Spinal cord (tissue), 10 donors: ENCODE measurements around the gene MAP7. TPM values are rescaled to one million over a fixed set of nuclear protein-coding genes. Genes with fewer than 3 reads are reported as not detected.
"Not testable (repeated sequence)": the region's sequence is repeated elsewhere in the genome, so short reads cannot be mapped to it uniquely, and the experiment has no call there.

Experiments used
- DNase-seq, 6 donors: peaks; one replicate each; pipeline versions ENCODE4 v3.0.0 to v3.0.0-alpha.2; 2013 to 2015; ENCODE audit warnings: low spot score in 6 of 6, low read depth in 4 of 6
- H3K27ac ChIP-seq: one replicate; pipeline ENCODE4 v1.5.1; 2013; ENCODE audit warnings: low read depth, low read length, control low read depth
- H3K27me3 ChIP-seq: one replicate; pipeline ENCODE4 v1.6.1; 2013; ENCODE audit warnings: low read length; ENCODE audit not compliant: control insufficient read depth, insufficient read depth
- H3K36me3 ChIP-seq: one replicate; pipeline ENCODE4 v1.6.1; 2013; ENCODE audit warnings: low read length; ENCODE audit not compliant: control insufficient read depth, insufficient read depth
- H3K4me1 ChIP-seq: one replicate; pipeline ENCODE4 v1.6.1; 2013; ENCODE audit warnings: low read length; ENCODE audit not compliant: control insufficient read depth, insufficient read depth
- H3K4me3 ChIP-seq: one replicate; pipeline ENCODE4 v1.5.1; 2013; ENCODE audit warnings: low read depth, low read length, control low read depth
- H3K9me3 ChIP-seq: one replicate; pipeline ENCODE4 v1.6.1; 2013; ENCODE audit warnings: low read length; ENCODE audit not compliant: control insufficient read depth, insufficient read depth
- WGBS: methylation state at CpG from one replicate; pipeline ENCODE4 v1.1.5; 2013; ENCODE audit warnings: missing lambda C conversion rate; ENCODE audit not compliant: insufficient coverage; 5-methylcytosine and 5-hydroxymethylcytosine counted together
- long read RNA-seq, 4 donors: transcript quantifications; one replicate each; lab custom pipeline, GENCODE V29; 2026
- polyA plus RNA-seq, 2 donors: library from polyadenylated mRNA; unstranded; fragments of 120-200 nt; gene quantifications; one replicate each; pipeline ENCODE4 v1.2.1, GENCODE V29; 2013; ENCODE audit not compliant: insufficient read length in 2 of 2
- total RNA-seq, 2 donors: library from RNA; depleted of rRNA in 1 of 2; stranded (reverse); fragments of 120-200 nt in 1 of 2; fragments of >200 nt in 1 of 2; gene quantifications; one replicate each; pipeline versions ENCODE4 v1.2.3 to v1.2.4, GENCODE V29; 2013 to 2014
- donor health status: healthy.

Gene MAP7
- total RNA-seq: 10 to 100 TPM in 1 of 2 donors, 1 to 10 TPM in 1; 9.9 to 19.7 TPM
- 10 to 100 TPM; 13.4 to 14.3 TPM for polyA plus RNA-seq
- long read RNA-seq, donor 1: 0 reads
- long read RNA-seq, donor 2, full-length matches to known transcripts: 1 of 6 reads
- long read RNA-seq, donor 2, partial matches to known transcripts: 5 of 6 reads
- long read RNA-seq, donor 2, other reads (novel, unspliced or antisense): 0 of 6 reads
- long read RNA-seq, donor 3: 0 reads
- long read RNA-seq, donor 4: 0 reads

DNA sequence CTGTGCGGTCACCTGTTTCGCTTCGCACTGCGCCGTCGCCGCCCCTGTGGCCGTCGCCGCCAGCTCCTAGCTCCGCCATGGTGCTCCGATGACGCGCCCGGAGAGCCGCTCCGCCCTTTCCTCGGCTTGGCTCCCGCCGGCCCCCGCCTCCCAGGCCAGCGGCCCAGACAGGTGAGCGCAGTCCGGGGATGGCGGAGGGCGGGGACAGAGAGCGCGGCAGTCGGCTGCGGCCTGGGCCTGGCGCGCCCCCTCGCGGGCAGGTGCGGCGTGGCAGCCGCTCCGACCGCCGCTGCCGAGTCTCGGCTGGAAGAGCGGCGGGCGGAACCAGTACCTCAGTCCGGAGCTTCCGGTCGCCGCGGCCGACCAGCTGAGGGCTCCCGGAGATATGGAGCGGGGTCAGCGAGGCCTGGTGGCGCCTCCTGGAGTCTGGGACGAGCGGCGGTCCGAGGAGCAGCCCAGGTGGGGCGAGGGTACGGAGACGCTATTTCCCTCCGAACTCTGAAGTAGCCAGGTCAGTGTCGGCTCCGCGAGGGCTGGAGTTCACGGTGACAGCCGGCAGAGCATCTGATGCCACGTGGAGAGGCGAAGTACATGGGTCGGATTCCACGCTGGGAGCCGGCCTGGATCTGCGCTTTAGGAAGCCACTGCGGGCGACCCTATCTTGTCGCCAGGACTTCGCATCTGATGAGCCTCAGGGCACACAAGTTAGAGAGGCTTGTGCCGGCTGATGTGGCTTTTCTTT is at the start of gene MAP7:
Gene MAP7 (minus strand): TSS at position 93 of the 742 bp plus-strand sequence. CDS start 14 bp downstream, at position 79.
- no peak within 1 kb of the TSS for H3K27ac ChIP-seq

DNA sequence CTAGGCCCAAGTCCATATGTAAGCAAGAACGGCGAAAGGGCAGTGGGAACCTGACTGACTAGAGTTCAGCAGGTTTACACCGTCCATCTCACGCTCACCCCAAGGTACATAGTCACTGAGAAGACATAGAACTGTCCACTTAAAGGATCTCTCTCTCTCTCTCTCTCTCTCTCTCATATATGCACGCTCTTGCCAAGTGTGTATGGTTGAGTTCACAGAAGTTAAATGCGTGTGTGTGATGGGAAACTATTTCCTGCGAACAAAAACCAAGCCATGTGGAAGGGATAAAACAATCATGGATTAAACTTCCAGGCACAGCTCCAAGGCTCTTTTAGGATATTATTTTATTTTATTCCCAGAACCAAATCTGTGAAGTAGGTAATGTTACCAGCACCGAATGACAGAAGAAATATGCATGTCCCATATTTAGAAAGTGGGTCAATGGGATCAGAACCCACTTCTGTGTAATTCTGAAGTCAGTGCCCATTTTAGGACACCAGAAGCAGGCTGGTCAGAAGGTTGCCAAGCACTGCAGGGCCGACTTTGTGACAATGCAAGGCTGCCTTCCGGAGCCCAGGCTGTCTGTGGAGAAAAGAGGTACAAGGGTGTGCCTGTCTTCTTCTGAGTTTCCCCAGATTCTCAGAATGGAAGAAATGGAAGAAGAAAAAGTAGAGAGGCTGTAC is 49.2 kb upstream of the MAP7 start:
- no peaks in the 10 kb centered on the region for H3K9me3 ChIP-seq
- H3K27ac ChIP-seq: no peak overlapping the region
- no CpG with 5 or more reads among the region's 10 CpGs for WGBS
- no peaks in the 10 kb centered on the region for H3K27me3 ChIP-seq
- H3K4me1 ChIP-seq: no peaks in the 10 kb centered on the region
- peaks cover 6% of the 10 kb centered on the region for H3K36me3 ChIP-seq
- no peak overlapping the region for H3K4me3 ChIP-seq
- no peak for DNase-seq

More for the DNA sequence above, at the start of gene MAP7:
- Histone ChIP-seq H3K9me3 (no peaks in the 10 kb centered on the region), H3K4me3 (peak within 1 kb of the TSS; percentile 59), H3K27me3 (peaks cover 26% of the 10 kb centered on the region), H3K36me3 (no peaks in the 10 kb centered on the region), H3K4me1 (peaks cover 14% of the 10 kb centered on the region)
- under 1% methylated on average over 79 of the region's 79 CpGs for WGBS
- peak in 2 of 6 donors; percentile 70 to 79 for DNase-seq

DNA sequence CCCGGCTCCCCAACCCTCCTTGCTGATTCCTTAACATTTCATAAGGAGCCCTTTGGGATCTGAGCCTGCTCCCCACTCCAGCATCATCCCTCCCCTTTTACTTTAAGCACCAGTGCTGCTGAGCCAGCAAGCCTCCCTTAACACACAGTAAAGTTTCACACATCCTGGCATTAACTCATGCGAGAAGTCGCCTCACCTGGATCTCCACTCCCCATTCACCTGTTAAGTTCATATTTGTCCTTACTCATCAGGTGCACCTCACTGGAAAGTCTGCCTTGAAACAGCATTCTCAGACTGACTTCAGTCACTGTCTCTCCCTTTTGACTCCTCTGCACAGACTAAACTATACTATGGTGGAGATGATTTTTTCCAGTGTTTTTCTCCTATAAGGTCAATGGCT is 47.8 kb upstream of the MAP7 start:
- no peak overlapping the region for H3K4me3 ChIP-seq
- H3K4me1 ChIP-seq: no peaks in the 10 kb centered on the region
- H3K27me3 ChIP-seq: no peaks in the 10 kb centered on the region
- no peaks in the 10 kb centered on the region for H3K9me3 ChIP-seq
- 100% methylated on average over 3 of the region's 3 CpGs for WGBS
- DNase-seq: no peak
- no peak overlapping the region for H3K27ac ChIP-seq
- H3K36me3 ChIP-seq: peaks cover 3% of the 10 kb centered on the region

DNA sequence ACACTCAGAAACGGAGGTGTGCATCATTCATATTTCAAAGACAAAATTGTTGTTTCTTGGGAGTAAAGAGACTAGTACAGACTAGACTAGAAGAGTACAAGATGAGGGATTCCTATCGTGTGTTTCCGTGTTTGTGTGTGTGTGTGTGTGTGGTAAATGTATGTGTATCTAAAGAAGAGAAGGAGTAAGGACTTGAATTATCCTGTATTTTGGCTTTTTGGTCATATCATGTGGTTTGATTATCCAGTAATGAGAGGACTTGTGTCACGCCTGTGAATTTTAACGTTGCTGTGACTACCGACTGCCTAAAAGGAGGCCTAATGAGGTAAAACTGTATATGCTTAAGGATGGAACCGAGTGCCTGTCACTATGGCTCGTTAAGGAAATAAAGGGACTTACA is 44.4 kb upstream of the MAP7 start:
- Histone ChIP-seq H3K27me3 (no peaks in the 10 kb centered on the region), H3K27ac (no peak overlapping the region), H3K4me1 (no peaks in the 10 kb centered on the region), H3K4me3 (no peak overlapping the region), H3K9me3 (no peaks in the 10 kb centered on the region), H3K36me3 (no peaks in the 10 kb centered on the region)
- WGBS: 92% methylated on average over 7 of the region's 8 CpGs
- DNase-seq: no peak

DNA sequence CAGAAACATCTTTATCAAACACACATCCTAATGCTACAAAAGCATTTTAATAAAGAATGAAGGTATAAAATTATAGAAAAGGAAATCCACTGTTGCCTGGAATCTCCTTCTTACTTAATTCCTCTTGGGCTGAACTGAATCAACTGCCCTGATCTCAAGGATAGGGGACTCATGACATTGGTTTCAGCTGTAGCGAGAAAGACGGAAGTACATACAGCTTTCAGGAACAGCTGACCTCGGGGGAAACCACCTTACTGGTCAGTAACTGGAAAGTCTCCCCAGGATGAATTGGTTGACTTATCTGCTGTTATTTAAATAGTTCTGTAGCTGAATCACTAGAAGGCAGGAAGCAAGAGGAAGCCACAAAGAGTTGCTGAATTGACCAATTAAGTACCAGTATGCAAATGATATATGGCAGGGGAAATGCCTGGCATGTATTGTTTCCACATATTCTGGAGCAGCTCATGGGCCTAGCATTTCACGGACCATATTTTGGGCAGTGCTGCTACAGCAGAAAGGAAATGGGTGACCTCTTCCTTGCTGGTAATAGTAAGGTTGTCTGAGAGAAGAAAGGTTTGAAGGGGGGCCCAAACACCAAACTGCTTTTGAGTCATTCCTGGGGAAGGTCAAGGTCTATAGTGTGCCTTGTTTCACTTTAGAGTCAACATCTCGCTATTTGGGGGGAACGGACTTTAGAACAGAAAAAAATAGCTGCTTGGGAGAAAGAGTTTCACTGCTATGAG is 43.7 kb upstream of the MAP7 start:
- no peaks in the 10 kb centered on the region for H3K4me1 ChIP-seq
- no peaks in the 10 kb centered on the region for H3K36me3 ChIP-seq
- no peak overlapping the region for H3K4me3 ChIP-seq
- H3K27ac ChIP-seq: no peak overlapping the region
- 75% methylated on average over 6 of the region's 6 CpGs for WGBS
- H3K9me3 ChIP-seq: no peaks in the 10 kb centered on the region
- no peaks in the 10 kb centered on the region for H3K27me3 ChIP-seq
- no peak for DNase-seq

DNA sequence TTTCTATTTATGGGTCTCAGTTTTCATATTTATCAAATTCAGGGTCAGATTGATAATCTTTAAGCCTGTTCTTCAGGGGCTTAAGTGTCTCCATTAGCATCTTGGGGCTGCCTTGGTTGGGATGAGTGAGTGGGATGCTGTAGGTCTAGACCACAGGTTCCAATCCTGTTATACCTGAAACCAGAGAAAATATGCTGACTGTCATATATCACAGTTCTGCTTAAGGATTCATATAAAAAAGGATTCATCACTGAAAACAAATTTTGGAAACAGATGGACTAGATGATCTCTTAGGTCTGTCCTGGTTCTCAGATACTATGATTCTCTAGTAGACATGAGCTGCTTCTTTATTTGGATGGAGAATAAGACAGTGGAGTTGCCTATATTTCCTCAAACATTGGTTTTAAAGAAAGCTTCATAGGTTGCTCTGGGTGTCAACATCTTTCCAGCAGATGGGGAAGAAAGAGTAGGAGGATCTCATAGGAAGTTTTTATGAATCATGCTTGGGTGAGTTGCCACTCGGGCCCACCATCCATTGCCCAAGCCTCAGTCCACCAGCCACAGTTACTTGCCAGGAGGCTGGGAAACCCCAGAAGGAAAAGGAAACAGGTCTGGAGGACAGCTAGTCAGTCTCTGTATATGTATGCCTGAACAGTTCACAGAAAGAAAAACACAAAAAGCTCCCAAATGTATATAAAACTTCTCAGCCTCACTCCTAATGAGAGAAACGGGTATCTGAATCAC is 42.9 kb upstream of the MAP7 start:
- no CpG with 5 or more reads among the region's 2 CpGs for WGBS
- Histone ChIP-seq H3K4me3 (no peak overlapping the region), H3K9me3 (no peaks in the 10 kb centered on the region), H3K36me3 (no peaks in the 10 kb centered on the region), H3K27ac (no peak overlapping the region), H3K27me3 (no peaks in the 10 kb centered on the region), H3K4me1 (no peaks in the 10 kb centered on the region)
- no peak for DNase-seq

DNA sequence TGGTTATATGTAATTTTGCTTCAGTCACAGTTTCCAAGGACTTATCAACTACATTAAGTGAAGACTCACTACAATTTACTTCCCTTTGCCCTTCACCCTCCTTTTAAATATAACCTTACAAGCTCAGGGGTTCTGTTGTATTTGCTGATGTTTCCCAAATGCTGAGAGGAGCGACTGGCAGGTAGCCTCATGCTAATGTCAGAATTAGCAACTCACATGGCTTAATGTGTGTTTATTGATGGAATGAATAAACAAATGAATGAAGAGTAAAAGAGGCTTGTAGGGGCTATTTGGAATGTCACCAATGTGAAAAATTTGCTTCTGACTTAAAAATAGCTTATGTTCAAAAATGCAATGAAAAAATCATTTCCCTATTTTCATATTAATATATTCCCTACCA is 41.4 kb upstream of the MAP7 start:
- H3K4me3 ChIP-seq: no peak overlapping the region
- H3K4me1 ChIP-seq: no peaks in the 10 kb centered on the region
- no peaks in the 10 kb centered on the region for H3K27me3 ChIP-seq
- H3K36me3 ChIP-seq: no peaks in the 10 kb centered on the region
- H3K9me3 ChIP-seq: no peaks in the 10 kb centered on the region
- no peak for DNase-seq
- H3K27ac ChIP-seq: no peak overlapping the region
- no CpG with 5 or more reads among the region's 1 CpG for WGBS

DNA sequence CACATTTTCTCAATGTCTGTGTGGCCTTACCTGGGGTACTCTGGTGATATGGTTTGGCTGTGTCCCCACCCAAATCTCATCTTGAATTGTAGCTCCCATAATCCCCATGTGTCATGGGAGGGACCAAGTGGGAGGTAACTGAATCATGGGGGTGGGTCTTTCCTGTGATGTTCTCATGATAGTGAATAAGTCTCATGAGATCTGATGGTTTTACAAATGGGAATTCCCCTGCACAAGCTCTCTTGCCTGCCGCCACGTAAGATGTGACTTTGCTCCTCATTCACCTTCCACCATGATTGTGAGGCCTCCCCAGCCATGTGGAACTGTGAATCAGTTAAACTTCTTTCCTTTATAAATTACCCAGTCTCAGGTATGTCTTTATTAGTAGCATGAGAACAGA is 40.6 kb upstream of the MAP7 start:
- not testable (repeated sequence) for H3K9me3 ChIP-seq, H3K27ac ChIP-seq, H3K4me3 ChIP-seq, H3K27me3 ChIP-seq, H3K36me3 ChIP-seq, DNase-seq, H3K4me1 ChIP-seq
- WGBS: no CpG with 5 or more reads among the region's 2 CpGs

DNA sequence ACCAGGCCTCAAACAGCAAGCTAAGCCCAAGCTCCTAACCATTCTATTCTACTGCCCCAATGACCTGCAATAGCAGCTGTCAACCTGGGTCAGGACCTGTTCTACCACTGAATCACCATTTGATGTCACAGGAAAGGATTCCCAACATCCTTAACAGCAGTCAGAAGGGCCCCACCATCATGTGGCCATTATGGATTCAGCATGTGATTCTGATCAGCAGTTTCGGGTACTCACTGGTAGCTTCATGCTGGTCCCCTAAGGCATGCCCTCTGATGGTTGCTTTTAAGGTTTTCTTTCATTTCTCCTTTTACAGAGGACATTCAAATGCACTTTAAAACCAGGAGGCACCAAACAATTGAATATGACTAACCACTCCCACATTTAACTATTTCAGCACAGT is 37.3 kb upstream of the MAP7 start:
- WGBS: 71% methylated on average over 1 of the region's 1 CpG
- H3K36me3 ChIP-seq: no peaks in the 10 kb centered on the region
- no peaks in the 10 kb centered on the region for H3K27me3 ChIP-seq
- H3K9me3 ChIP-seq: no peaks in the 10 kb centered on the region
- no peak for DNase-seq
- H3K27ac ChIP-seq: no peak overlapping the region
- H3K4me1 ChIP-seq: no peaks in the 10 kb centered on the region
- H3K4me3 ChIP-seq: no peak overlapping the region
